ENCODE measurements around the gene KCNA2.

KCNA2 gene

DNA sequence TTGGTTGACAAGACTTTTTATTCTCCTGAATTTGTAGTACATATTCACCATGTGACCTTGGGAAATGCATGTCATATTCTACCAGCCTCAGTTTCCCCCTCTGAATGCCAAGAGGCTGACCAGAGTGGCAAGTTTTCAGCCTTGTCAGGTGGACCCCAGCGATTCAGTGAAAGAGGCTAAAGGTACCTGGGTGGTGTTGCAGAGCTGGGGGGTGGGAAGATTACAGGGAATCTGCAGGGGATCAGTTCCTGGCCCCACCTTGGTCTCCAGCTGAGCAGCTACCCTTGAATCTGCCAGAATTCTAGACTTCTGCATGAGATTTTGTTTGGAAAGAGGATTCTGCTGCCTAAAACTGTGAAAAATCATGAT is 27.9 kb upstream of the KCNA2 start:
- no peak for DNase-seq
- Histone ChIP-seq H3K9me3 (ENCODE audit: severe bottlenecking) (no peaks in the 10 kb centered on the region), H3K27me3 (ENCODE audit: insufficient read depth, low read depth, severe bottlenecking) (no peaks in the 10 kb centered on the region), H3K27ac (no peak overlapping the region), H3K36me3 (no peaks in the 10 kb centered on the region; the same call in 1 of the 2 replicates), H3K4me3 (ENCODE audit: low read depth, low read length) (no peak overlapping the region)
- TF ChIP-seq, protein P1, sequence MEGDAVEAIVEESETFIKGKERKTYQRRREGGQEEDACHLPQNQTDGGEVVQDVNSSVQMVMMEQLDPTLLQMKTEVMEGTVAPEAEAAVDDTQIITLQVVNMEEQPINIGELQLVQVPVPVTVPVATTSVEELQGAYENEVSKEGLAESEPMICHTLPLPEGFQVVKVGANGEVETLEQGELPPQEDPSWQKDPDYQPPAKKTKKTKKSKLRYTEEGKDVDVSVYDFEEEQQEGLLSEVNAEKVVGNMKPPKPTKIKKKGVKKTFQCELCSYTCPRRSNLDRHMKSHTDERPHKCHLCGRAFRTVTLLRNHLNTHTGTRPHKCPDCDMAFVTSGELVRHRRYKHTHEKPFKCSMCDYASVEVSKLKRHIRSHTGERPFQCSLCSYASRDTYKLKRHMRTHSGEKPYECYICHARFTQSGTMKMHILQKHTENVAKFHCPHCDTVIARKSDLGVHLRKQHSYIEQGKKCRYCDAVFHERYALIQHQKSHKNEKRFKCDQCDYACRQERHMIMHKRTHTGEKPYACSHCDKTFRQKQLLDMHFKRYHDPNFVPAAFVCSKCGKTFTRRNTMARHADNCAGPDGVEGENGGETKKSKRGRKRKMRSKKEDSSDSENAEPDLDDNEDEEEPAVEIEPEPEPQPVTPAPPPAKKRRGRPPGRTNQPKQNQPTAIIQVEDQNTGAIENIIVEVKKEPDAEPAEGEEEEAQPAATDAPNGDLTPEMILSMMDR (IDR thresholded peaks at IDR 0.05; ENCODE audit: low read depth, low read length), result no peak

DNA sequence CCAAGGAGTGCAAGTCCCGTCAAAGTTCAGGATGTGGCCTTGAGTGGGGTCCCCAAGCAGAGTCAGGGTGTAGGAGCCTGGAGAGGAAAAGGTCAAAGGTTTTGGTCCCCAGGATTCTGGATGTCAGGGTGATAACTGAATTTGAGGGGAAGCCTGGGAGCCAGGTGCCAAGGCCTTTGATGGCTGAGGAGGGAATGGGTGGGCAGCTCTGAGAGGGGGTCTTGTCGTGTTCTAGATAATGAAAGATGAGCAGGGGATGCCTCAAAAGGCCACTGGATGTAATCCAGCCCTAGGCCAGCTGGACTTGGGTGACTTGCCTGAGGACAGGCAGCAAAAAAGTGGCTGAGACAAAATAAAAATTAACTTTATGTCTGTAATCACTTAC is 27.5 kb upstream of the KCNA2 start:
- DNase-seq, result no peak
- H3K9me3 ChIP-seq (ENCODE audit: severe bottlenecking), result no peaks in the 10 kb centered on the region
- no peak overlapping the region for H3K4me3 ChIP-seq (ENCODE audit: low read depth, low read length)
- H3K27ac ChIP-seq, result no peak overlapping the region
- H3K27me3 ChIP-seq (ENCODE audit: insufficient read depth, low read depth, severe bottlenecking), result no peaks in the 10 kb centered on the region
- TF ChIP-seq, protein P1 (IDR thresholded peaks at IDR 0.05; ENCODE audit: low read depth, low read length), result no peak
- H3K36me3 ChIP-seq, result no peaks in the 10 kb centered on the region; the same call in 1 of the 2 replicates

DNA sequence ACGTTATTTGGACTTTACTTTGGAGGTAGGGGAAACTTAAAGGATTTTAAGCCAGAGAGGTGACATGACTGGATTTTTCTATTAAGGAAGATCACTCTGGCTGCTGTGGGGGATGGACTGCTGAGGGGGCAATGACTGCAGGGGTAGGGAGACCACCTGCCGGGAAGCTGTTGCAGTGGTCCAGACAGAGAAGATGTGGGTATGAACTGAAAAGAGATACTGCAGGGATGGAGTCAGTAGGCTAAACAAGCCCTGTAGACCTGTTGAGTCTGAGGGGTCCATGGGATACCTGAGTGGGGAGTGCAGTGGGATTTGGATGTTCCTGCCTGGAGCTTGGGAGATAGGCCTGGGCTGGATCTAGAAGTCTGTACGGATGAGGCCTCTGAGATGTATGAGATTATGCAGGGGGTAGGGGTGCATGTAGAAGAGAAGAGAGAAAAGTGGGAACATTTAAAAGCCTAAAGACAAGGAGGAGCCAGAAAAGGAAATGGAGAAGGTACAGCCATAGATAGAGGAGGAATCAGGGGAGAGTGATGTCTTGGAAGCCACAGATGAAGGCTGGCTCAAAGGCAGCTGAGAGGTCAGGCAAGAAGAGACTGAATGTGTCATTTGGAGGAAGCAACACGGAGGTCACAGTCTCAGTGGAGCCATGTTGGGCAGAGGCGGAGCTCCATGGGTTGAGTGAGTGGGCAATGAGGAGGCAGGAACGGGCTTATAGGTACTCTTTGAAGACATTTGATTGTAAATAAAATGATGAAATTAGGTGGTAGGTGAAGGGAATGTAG is 25.9 kb upstream of the KCNA2 start:
- Histone ChIP-seq H3K9me3 (ENCODE audit: severe bottlenecking) (no peaks in the 10 kb centered on the region), H3K27ac (no peak overlapping the region), H3K36me3 (no peaks in the 10 kb centered on the region; the same call in 1 of the 2 replicates), H3K27me3 (ENCODE audit: insufficient read depth, low read depth, severe bottlenecking) (no peaks in the 10 kb centered on the region), H3K4me3 (ENCODE audit: low read depth, low read length) (no peak overlapping the region)
- TF ChIP-seq, protein P1 (IDR thresholded peaks at IDR 0.05; ENCODE audit: low read depth, low read length), result no peak
- no peak for DNase-seq

DNA sequence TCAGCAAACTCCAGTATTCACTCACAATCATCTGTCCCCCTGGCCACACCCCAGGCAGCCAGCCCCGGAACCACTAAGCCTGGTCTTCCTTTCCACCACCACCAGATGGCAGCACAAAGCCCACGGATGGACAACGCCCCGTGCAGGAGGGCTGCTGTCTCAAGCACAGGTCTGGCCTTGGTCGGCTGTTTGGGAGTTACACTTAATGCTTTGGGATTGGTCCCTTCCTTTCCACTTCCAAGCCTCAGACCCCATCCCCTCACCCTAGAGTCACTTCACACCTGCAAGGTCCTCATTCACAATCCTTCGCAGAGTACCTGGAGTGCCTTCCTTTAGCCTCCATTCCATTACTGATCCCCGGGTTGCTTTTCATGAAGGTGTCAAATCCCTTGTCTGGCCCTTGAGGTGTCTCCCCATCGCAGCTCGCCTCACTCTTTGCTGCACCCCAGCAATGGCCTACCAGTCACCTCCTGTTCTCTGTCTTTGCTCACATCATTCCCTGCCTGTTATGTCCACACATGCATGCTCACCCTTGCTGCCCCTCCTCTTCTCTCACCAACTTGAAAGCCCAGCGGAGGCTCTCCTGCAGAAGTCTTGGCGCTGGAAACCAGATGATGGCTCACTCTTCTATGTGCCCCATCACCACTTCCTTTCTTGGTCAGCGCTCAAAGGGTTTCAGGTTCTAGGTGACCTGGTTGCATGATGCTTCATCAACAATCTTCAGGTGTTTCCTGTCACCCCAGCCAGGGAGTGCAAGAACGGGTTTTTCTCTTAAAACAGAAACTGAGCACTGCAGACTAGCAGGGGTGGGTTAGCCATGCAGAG is 24.9 kb upstream of the KCNA2 start:
- Histone ChIP-seq H3K27ac (no peak overlapping the region), H3K4me3 (ENCODE audit: low read depth, low read length) (no peak overlapping the region), H3K27me3 (ENCODE audit: insufficient read depth, low read depth, severe bottlenecking) (no peaks in the 10 kb centered on the region), H3K9me3 (ENCODE audit: severe bottlenecking) (no peaks in the 10 kb centered on the region), H3K36me3 (no peaks in the 10 kb centered on the region; the same call in 1 of the 2 replicates)
- TF ChIP-seq, protein P1 (IDR thresholded peaks at IDR 0.05; ENCODE audit: low read depth, low read length), result peak; percentile 92
- DNase-seq, result peak; percentile 85

DNA sequence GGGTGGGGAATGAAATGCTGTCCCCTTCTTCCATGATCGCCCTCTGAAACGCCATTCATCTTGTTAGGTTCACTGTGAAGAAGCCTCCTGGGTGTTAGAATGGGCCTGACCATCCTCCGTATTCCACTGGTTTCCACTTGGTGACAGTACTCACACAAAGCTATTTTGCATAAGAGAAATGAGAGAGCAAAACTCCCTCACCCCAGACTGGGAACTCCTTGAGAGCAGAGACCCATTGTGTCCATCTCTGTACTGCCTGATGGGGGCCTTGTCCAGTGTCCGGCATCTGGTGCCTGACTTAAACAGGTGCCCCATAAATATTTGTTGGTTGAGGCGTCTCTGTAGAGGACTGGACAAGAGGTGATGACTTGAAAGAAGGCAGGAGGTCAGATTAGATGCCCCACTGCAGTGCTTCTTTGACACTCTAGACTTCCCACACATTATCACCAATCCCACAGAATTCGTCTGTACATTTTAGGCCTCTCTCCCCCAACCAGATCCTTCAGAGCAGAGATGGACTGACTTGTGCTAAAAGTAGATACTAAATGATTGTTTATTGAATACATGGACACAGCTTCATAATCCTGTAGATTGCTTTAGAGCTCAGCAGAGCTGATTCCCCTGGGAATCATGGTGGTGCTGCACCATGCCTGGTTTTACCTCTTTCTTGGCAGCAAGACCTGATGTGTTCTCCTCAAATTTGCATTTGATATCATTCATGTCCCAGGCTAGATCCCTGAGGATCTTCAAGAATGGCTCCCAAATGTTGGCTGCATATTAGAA is 22.4 kb upstream of the KCNA2 start:
- Histone ChIP-seq H3K4me3 (ENCODE audit: low read depth, low read length) (no peak overlapping the region), H3K27me3 (ENCODE audit: insufficient read depth, low read depth, severe bottlenecking) (no peaks in the 10 kb centered on the region), H3K27ac (no peak overlapping the region), H3K36me3 (no peaks in the 10 kb centered on the region; the same call in 1 of the 2 replicates), H3K9me3 (ENCODE audit: severe bottlenecking) (no peaks in the 10 kb centered on the region)
- DNase-seq, result no peak
- TF ChIP-seq, protein P1 (IDR thresholded peaks at IDR 0.05; ENCODE audit: low read depth, low read length), result no peak

Data from WERI-Rb-1 (cell line).